Right lung (tissue), 10 donors: ENCODE data around the gene HOGA1. TPM values are rescaled to one million over a fixed set of nuclear protein-coding genes. Genes with fewer than 3 reads are reported as not detected.

ENCODE experiments used
- DNase-seq, 2 donors: peaks; one replicate each; pipeline ENCODE4 v3.0.0-alpha.2; 2013
- long read RNA-seq, 8 donors: transcript quantifications; one replicate each; lab custom pipeline, GENCODE V29; 2026
- polyA plus RNA-seq, 5 donors: library from polyadenylated mRNA; unstranded; fragments of 120-200 nt; gene quantifications; one replicate each; pipeline versions ENCODE4 v1.2.1 to v1.2.3, GENCODE V29; 2013; ENCODE audit warnings: inconsistent platforms in 1 of 5, low replicate concordance in 1 of 5; ENCODE audit not compliant: insufficient read length in 5 of 5, insufficient read depth in 1 of 5

HOGA1 gene
- polyA plus RNA-seq: 1 to 10 TPM in 1 of 5 donors, under 1 TPM in 4; 0.62 to 1.2 (median 0.86) TPM
- long read RNA-seq, donor 1: 0 reads
- long read RNA-seq, donor 2: 0 reads
- long read RNA-seq, donor 3: 0 reads
- long read RNA-seq, donor 4: 0 reads
- long read RNA-seq, donor 5: 0 reads
- long read RNA-seq, donor 6: 0 reads
- long read RNA-seq, donor 7: 0 reads
- long read RNA-seq, donor 8, partial matches to known transcripts: 0 of 1 reads
- long read RNA-seq, donor 8, other reads (novel, unspliced or antisense): 0 of 1 reads

DNA sequence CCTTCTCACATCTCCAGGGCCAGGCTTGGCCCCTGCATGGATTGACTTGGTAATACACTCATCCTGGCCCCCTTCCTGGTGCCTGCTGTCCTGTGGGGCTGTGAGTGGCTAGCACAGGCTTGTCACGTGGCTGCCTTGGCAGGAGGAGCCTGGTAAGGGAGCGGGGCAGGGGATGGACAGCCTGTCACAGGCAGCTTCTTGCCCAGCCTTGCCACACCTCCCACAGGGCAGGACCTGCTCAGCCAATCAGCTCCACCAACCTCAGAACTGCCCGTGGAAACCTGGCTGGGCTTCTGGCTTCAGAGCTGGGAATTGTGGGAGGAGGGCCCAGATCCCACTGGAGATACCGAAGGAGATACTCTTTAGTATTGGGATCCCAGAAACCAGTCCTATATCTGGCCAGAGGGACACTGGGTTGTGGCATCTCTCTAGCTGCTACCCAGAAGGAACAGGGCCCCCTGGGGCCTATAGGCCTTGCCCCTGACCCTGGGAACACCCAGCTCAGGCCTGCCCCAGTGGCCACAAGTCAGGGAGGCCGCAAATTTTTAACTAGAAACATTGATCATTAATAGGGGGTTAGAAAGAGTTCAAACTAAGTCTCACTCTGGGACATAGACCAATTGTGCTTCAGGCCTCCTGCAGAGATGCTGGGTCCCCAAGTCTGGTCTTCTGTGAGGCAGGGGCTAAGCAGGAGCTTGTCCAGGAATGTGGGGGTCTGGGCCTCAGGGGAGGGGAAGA lies at the start of gene HOGA1:
HOGA1 (plus strand) TSS at position 330 of the 738 bp plus-strand sequence; CDS start at position 645, 315 bp downstream.
- DNase-seq: no peak

- no peak for DNase-seq
Measured at GRCh38 chr10:97534746-97535367, 49.3 kb upstream of the HOGA1 start.

- no peak for DNase-seq
Measured at GRCh38 chr10:97537186-97537869, 46.9 kb upstream of the HOGA1 start.

DNA sequence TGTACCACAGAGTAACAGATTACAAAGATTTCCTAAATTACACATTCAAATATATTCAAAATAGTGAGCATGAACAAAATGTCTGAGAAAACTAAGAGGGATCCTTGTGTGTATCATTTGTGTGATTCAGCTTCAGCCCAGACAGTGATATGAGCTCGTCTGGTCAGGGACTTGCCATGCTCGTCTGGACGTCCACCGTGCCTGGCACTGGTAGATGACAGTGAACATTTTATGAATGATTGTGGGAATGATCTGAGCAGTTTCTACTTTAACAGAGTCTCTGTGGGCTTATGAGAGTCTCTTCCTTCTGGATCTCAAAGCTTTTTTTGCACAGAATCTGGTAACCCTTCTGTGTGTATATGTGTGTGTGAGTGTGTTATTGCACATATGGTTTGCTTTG lies 45.8 kb upstream of the HOGA1 start:
- DNase-seq: no peak

DNA sequence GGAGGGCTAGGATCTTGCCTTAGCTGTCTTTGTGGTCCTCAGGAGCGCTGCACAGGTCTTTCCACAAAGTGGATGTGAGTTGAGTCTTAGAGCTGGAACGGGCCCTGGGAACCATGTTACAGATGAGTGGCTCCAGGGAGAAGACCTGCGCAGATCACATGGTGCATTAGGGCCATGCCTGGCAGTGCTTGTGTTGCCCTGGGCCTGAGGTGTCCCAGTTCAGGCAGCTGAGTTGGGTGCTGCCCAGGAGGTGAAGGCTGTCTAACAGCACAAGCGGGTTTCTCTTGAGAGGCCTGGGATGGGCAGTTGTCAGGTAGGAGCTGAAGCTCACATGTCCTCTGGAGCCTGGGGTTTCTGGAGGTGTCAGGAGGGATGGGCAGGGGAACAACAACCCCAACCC lies 45.4 kb upstream of the HOGA1 start:
- no peak for DNase-seq

- DNase-seq: no peak
Measured at GRCh38 chr10:97539523-97540200, 44.5 kb upstream of the HOGA1 start.

DNA sequence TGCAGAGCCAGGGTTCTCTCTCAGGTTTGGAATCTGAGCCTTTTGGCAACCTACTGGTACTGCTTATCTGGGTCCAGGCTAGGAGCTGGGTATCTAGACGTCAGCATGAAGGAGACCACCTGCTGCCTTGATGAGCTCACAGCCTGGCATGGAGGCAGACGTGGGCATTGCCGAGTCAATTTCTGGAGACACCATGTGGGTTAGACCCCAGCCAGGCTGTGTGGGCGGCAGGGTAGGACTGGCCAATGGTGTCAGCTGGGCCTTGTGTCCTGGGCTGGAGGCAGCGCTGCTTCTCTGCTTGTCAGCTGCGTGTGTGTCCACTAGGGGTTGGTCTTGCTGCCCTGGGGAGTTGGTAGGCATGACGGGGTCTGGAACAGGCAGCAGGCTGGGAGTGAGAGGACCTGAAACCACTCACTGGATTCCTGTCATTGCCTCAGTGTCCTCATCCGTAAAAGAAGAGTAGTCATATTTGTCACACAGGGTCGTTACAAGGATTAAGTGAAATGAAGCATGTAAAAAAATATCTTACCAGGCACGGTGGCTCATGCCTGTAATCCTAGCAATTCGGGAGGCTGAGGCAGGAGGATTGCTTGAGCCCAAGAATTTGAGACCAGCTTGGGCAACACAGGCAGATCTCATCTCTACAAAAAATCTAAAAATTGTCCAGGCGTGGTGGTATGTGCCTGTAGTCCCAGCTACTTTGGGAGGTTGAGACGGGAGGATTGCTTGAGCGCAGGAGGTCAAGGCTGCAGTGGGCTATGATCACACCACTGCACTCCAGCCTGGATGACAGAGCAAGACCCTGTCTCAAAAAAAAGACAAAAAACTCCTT lies 43.3 kb upstream of the HOGA1 start:
- no peak for DNase-seq

GRCh38 chr10:97542169-97543024 lies 41.8 kb upstream of the HOGA1 start:
- DNase-seq: no peak

GRCh38 chr10:97543025-97543546 lies 41.1 kb upstream of the HOGA1 start:
- DNase-seq: no peak

GRCh38 chr10:97546456-97547270 lies 37.5 kb upstream of the HOGA1 start:
- no peak for DNase-seq

- no peak for DNase-seq
Measured at GRCh38 chr10:97547271-97547600, 37.0 kb upstream of the HOGA1 start.

DNA sequence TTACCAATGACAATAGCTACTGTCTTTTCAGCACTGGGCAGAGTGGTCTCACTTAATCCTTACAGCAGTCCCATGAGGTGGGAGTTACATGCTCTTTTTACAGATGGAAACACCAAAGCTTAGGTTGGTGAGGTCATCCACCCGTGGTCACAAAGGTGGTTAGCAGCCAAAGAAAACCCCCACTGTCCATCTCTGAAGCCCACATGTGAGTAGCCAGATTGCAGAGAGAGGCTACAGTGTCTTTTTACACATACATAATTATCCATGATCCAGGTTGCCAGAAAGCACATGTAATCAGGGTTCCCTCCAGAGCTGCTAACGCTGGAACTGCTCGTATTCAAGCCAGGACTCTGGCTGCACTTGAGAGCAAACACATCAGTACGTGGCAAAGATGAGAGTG lies 36.2 kb upstream of the HOGA1 start:
- no peak for DNase-seq

DNA sequence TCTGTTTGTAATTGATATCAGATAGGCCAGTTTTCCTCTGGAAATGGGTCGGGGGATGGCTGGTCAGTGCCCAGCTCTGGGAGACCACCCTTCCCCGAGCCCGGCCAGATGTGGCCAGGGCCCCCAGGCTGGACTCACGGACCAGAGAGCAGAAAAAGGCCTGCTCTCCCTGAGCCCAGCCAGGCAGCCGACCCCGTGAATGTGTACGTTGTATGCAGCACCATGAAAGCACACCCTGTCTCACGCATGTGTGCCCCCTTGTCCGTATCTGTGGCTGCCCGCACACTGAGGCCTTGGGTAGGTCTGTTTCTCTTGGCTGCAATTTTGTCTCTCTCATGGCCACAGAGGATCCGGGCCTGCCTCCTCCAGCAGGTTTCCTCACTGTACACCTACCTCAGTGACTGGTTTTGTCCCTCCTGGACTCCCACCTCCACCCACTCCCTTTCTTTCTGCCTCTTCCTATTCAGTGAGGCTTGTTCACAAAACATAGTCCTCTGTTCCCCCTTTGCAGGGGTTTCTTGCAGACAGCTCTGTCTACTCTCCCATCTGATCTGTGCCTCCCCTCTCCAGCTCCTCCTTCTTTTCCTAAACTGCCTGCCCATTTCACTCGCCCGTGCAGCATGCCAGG lies 35.2 kb upstream of the HOGA1 start:
- no peak for DNase-seq

DNA sequence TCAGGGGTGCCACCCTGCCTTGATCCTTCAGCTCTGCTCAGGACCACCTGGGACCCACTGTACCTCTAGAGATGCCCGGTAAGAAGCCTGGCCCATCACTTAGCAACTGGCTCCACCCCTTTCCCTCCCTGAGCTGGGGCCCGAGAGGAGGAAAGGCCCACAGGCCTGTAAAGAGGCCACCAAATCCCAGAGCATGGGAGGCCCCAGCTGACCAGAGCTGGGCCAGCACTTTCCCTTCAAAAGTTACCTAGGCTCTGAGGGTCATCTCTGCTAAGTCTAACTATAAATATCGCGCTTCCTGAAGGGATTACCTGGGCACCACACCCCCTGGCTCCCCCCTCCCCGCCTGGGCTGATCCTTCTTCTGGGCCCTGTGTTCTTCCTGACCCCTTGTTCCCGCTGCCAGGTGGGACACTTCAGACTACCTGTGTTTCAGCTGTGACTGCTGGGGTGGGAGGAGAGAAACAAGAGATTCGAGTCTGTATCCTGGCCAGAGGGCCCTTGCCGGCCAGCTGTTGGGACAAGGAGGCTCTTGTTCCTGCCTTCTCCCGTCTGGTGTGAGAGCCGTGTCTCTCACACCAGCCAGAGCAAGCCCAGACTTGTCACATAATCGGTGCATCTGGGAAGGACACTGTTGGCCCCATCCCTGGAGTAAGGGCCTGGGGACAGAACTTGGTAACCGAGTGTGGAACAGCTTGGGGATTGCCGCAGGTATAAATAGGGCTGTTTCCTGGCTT lies 34.4 kb upstream of the HOGA1 start:
- DNase-seq: no peak

GRCh38 chr10:97550336-97551149 lies 33.6 kb upstream of the HOGA1 start:
- DNase-seq: no peak

- DNase-seq: no peak
Measured at GRCh38 chr10:97551271-97551670, 32.9 kb upstream of the HOGA1 start.
